Measurements from ENCODE around the gene ELAVL2.
"Not testable (repeated sequence)": the region's sequence is repeated elsewhere in the genome, so short reads cannot be mapped to it uniquely, and the experiment has no call there.

Gene ELAVL2

DNA sequence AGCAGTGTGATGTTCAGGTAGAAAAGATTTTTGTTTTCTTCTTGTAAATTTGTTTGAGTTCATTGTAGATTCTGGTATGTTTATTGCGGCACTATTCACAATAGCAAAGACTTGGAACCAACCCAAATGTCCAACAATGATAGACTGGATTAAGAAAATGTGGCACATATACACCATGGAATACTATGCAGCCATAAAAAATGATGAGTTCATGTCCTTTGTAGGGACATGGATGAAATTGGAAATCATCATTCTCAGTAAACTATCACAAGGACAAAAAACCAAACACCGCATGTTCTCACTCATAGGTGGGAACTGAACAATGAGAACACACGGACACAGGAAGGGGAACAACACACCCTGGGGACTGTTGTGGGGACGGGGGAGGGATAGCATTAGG is 103.0 kb downstream of the ELAVL2 start:
- not testable (repeated sequence) for DNase-seq (ENCODE audit: low read depth in 2 of 2)

DNA sequence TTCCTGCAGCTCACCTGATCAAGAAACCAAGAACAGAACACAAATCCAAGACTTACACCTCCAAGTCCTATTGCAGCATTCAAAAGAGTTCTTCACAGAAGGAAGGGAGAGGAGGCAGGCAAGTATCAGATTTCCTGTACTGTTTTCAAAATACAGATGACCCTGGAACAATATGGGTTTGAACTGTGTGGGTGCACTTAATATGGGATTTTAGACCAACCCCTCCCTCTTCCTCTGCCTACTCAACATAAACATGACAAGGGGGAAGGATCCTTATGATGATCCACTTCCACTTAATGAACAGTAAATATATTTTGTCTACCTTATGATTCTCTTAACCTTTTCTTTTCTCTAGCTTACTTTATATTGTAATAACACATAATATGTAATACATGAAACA is 104.6 kb downstream of the ELAVL2 start:
- DNase-seq (ENCODE audit: low read depth in 2 of 2), result no peak

DNA sequence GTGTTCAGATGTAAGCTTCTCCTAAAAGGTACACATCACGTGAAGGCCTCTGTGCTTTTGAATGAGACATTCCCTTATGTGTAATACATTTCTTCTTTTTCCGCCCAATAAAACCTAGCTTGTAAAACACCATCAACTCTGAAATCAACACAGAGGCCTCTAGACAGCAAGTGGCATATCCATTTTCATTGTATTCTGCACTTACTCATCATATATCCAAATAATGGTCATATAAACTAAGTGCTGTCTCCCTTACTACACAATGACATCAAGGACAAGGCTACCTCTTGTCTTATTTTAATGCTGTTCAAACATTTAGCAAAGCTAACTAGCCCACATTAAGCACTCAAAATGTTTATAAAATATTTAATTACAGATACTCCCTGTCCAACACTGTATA is 108.5 kb downstream of the ELAVL2 start:
- DNase-seq (ENCODE audit: low read depth in 2 of 2), result no peak

DNA sequence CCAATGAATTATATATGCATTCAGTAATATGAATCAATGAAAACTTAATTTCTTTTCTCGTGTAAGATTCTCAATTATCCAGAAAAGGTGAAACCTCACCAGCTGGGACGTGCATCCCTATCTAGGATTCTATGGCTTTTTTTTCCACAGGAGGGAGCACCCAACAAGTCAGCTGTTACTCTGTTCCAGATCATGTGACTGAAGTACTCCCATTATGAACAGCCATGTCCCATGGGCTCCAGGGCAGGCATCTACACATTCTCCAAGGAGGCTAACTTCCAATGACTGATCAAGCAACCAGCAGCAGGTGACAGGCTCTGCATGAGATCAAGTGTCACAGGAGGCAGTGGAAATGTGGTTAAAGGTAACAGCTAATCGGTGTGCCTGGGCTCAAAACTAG is 118.8 kb downstream of the ELAVL2 start:
- no peak for DNase-seq (ENCODE audit: low read depth in 2 of 2)

GRCh38 chr9:23702311-23702922 is 123.6 kb downstream of the ELAVL2 start:
- DNase-seq (ENCODE audit: low read depth in 2 of 2), result no peak

DNA sequence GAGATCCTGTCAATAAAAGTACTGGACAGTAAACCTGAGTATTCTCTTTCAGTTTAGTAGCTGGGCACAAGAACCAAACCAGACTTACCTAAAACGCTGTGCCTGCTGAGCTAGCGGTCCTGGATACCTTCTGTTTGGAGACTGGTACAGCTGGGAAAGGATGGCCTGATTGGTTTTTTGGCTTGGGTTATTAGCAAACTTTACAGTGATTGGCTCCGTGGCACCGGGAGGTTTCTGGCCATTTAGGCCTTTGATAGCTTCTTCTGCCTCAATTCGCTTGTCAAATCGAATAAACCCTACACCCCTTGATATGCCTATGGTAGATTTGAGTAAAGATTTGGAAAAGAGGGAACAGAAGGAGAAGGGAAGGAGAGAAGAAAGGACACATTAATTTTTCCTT is 124.7 kb downstream of the ELAVL2 start:
- DNase-seq (ENCODE audit: low read depth in 2 of 2), result no peak

DNA sequence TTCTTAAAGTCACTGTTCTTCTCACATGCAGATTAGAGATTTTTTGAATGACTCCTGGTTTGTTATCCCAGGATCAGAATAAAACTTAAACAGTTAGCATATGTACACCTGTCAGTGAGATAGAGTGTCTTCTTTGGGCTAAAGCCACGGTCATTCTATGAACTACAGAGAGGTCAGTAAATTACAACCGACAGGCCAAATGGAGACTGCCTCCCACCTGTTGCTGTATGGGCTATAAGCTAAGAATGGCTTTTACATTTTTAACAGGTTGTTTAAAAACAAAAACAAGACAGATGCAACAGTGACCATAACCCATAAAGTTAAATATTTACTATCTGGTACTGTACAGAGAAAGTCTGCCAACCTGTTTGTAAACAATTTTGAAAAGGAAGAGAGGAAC is 125.7 kb downstream of the ELAVL2 start:
- no peak for DNase-seq (ENCODE audit: low read depth in 2 of 2)

GRCh38 chr9:23698161-23698560 is 127.9 kb downstream of the ELAVL2 start:
- DNase-seq (ENCODE audit: low read depth in 2 of 2), result no peak

DNA sequence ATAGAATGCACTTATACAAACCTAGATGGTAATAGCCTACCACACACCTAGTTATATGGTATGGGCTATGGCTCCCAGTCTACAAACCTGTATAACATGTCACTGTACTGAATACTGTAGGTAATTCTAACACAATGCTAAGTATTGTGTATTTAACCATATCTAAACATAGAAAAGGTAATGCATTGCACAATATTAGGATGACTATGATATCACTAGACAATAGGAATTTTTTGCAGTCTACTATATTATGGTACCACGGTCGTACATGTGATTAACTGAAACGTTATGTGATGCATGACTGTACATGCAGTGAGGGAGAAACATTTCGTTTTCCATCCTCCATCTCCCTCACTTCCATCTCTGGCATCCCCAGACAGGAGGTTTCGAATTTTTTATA is 130.5 kb downstream of the ELAVL2 start:
- no peak for DNase-seq (ENCODE audit: low read depth in 2 of 2)

GRCh38 chr9:23693374-23693773 is 132.7 kb downstream of the ELAVL2 start:
- no peak for DNase-seq (ENCODE audit: low read depth in 2 of 2)

DNA sequence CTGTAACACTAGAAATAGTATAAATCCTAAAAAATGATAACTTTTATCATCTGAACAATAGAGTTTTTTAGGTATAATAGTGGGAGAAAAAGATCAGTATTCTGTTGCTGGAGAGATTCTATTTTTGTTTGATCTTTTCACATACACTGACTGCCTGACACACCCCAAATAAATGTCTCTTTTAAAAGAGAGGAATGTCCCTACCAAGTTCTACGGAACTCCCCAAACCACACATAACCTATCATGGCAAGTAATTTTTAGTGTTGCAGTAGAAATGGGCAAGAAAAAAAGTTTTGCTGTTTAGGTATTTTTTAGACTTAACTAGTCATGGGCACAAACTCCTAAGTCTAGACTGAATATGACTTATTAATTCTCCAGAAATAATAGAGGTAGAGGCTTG is 139.1 kb downstream of the ELAVL2 start:
- DNase-seq (ENCODE audit: low read depth in 2 of 2), result no peak

DNA sequence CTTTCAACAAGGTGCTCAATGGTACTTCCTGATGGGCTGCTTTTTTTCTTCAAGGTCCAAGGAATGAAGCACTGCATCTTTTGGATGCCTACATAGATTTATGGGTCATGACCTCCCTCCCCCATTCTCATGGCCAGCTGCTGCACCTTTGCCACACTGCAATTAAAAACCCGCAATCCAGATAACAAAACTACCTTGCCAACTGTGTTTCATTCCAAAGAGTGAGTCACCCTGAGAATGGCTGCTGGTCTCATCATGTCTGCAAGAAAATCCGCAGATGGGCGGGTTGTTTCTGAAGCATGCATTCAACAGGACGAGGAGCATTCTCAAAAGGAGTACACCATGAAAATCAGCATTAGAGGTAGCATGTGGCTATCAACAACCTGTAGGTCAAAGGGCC is 139.8 kb downstream of the ELAVL2 start:
- no peak for DNase-seq (ENCODE audit: low read depth in 2 of 2)

DNA sequence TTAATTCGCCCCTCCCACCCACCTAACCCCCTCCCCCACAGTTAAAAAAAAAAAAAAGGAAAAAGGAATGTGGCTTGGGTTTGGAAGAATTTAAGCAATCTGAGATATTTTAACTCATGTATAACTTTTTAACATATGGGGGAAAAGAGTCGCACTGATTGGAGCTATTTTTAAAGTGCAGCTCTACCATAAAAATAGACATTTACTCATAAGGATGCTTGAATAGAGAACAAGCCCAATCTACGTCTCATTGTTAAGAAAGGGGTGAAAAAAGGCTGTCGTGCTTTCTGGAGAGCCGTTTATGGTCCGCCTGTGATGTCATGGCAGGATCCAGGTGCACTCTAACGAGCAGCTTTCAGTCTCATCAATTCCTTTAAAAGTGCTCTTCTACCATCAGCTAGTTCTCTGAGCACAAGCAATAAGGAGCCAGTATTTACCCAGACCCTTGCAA is 142.4 kb downstream of the ELAVL2 start:
- DNase-seq (ENCODE audit: low read depth in 2 of 2), result no peak

- no peak for DNase-seq (ENCODE audit: low read depth in 2 of 2)
Measured at GRCh38 chr9:23682891-23683431, 143.1 kb downstream of the ELAVL2 start.

DNA sequence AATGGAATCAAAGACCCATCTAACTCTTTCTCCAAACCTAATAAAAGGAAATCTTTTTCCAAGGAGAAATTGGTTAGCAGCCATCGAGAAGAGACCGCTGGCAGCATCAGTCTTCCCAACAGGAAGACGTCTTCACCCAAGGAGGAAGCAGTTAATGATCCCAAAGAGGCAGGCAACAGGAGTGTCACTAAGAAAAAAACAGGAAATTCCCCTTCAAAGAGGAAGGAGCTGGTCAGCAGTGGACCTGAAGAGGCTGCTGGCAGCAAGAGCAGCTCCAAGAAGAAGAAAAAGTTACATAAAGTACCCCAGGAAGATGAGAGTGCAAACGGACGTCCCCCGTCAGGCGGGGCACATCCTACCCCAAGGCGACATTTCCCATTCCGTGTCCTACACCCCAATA is 143.7 kb downstream of the ELAVL2 start:
- no peak for DNase-seq (ENCODE audit: low read depth in 2 of 2)

DNA sequence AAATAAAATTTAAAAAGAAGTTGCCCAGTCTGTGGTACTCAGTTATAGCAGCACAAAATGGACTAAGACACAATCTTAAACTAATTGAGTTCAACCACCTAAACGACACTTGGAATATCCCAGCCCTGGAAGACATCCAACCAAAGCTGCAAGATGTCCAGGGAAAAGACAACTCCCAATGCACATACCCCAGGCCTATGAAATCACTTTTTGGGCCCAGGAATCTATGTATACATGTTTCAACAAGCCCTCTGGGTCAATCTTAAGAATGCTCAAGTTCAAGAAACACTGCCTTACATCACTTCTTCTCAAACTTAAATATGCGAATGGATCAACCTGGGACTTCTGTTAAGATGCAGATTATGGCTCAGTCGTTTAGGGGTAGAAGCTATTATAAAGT is 148.6 kb downstream of the ELAVL2 start:
- DNase-seq (ENCODE audit: low read depth in 2 of 2), result no peak

DNA sequence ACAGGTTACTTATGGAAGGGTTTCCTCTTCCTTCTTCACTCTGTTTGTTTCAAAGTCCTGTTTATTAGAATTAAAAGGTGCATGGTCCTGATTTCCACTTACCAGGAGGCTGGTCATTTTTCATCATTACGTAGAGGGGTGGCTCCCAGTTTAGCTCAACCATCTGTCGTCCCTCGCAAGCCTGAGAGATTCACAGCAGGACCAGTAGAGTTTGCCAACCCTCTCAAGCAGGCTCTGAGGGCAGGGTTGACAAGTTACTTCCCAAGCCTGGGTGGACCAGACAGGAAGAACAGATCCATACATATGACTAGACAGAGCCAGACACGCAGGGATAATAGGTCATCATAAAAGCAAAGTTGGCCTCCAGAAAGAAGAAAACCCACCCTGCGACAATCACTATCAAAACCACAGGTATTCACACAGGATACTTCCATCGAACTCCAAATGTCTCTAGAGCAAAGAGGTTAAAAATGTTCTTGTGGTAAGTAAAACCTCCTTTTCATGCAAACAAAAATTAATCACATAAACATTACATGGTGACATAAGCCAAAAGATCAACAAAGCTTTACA is 151.9 kb downstream of the ELAVL2 start:
- DNase-seq (ENCODE audit: low read depth in 2 of 2), result no peak

GRCh38 chr9:23672151-23672550 is 153.9 kb downstream of the ELAVL2 start:
- no peak for DNase-seq (ENCODE audit: low read depth in 2 of 2)

GRCh38 chr9:23669776-23670175 is 156.3 kb downstream of the ELAVL2 start:
- DNase-seq (ENCODE audit: low read depth in 2 of 2), result no peak

DNA sequence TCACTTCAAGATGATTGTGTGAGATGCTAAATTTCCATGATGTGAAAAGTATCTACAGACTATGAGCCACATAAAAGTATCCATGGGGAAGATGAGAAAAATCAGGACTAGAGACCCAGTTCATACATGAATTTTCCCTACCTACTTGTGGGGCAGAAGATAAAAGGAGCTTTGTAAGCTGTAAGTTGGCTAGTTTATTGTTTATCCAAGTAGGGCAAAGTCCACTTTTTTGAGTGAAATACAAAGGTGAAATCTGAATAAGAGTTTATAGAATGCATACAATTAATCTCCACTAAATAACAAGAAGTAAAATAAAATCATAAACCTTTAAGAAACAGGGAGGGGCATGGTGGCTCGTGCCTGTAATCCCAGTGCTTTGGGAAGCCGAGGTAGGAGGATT is 160.4 kb downstream of the ELAVL2 start:
- DNase-seq (ENCODE audit: low read depth in 2 of 2), result no peak

- DNase-seq (ENCODE audit: low read depth in 2 of 2), result no peak
Measured at GRCh38 chr9:23665051-23665450, 161.0 kb downstream of the ELAVL2 start.

DNA sequence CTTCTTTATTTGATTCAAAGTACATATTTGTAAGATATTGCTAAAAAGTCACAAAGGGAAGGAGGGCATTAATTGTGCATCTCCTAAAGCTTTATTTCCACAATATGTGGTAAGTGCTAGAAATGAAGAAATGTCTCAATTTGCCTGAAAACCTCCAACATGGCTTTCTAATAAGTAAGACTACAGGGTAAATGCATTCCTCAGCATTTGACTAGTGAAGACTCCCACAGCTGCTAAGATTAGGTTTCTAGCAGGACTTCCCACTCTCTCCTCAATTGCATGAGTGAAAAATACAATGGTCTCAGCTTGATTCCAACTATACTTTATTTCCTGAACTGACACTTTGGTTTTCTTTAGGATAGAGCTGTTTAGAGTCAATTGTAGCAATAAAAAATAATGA is 162.1 kb downstream of the ELAVL2 start:
- no peak for DNase-seq (ENCODE audit: low read depth in 2 of 2)

- no peak for DNase-seq (ENCODE audit: low read depth in 2 of 2)
Measured at GRCh38 chr9:23663536-23663935, 162.5 kb downstream of the ELAVL2 start.

DNA sequence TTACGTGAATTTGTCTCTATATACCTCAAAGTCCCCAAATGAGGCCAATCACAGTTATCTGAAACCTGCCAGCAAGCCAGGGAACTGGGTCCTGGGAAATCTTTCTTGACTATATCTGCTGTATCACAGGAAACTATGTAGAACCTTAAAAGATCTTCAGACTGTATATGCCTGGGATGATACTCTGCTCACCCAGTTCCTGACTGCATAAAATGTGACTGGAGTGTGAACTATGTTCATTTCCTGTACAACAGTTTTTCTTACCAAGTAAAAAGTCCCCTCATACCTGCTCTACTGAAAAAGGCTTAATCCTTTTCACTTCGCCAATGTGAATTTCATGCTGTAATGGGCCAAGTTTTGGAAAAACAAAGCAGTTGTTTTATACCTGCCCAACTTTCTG is 162.9 kb downstream of the ELAVL2 start:
- DNase-seq (ENCODE audit: low read depth in 2 of 2), result no peak
